DMS114 treated with DMSO at 0.1 percent for 48 hours (cell line): ENCODE measurements around the gene FHL3.

Experiments used
- DNase-seq: peaks from one replicate; lab custom pipeline; 2025; ENCODE audit not compliant: unreplicated experiment; lab: John Stamatoyannopoulos, UW

FHL3 gene

DNA sequence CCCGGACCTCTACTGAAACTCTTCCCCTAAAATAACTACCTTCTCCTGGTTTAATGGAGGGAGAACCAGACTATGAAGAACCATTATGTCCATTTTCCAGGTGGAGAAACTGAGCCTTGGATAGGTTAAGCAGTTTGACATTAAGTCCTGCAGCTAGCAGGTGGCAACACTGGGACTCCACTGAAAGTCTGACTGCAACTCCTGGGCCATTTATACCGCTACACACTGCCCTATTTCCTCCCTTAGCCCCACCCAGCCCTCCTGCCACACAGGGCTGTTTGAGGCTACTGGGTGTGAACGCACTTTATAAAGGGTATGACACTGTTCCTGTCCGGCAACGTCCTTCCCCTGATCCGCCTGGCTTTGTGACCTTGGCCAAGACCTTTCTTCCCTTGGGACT lies 58.0 kb downstream of the FHL3 start:
- no peak for DNase-seq
